H1 (cell line): ENCODE data around the gene CACNA1D. TPM values are rescaled to one million over a fixed set of nuclear protein-coding genes. Genes with fewer than 3 reads are reported as not detected.

Source experiments
- CTCF ChIA-PET: fragments of 300-600 bp; sonication (Branson Sonifier 250); formaldehyde crosslinking; loops from one replicate; lab custom pipeline; 2021; ENCODE audit not compliant: partially characterized antibody; lab: Charles Lee
- POLR2A ChIA-PET: fragments of 300-600 bp; sonication (Branson Sonifier 250); formaldehyde crosslinking; loops from one replicate; lab custom pipeline; 2021; ENCODE audit warnings: inconsistent platforms; ENCODE audit not compliant: partially characterized antibody; lab: Charles Lee
- DNase-seq, 2 experiments: peaks; one replicate each; pipeline versions ENCODE4 v3.0.0 to v3.0.0-alpha.2; 2010 to 2022; ENCODE audit warnings: low spot score in 2 of 2, low read depth in 1 of 2, mixed read lengths in 1 of 2
- FAIRE-seq: peaks from 2 replicates; lab custom pipeline; 2011; peaks lifted over from hg19 to GRCh38; lab: Jason Lieb, UNC
- H2AFZ ChIP-seq: 2 replicates; pipeline ENCODE4 v1.8.1; 2012; ENCODE audit warnings: low read length, inconsistent platforms
- H2AK5ac ChIP-seq: 2 replicates; pipeline ENCODE4 v1.6.1; 2013; ENCODE audit warnings: low read depth, low read length
- H2BK120ac ChIP-seq: replicated peaks from 2 replicates; pipeline ENCODE3; 2013; ENCODE audit warnings: low read depth, low read length, inconsistent platforms
- H2BK12ac ChIP-seq: 2 replicates; pipeline ENCODE4 v1.6.1; 2013; ENCODE audit warnings: low read depth, low read length
- H2BK15ac ChIP-seq: 2 replicates; pipeline ENCODE4 v1.6.1; 2013; ENCODE audit warnings: low read length
- H2BK20ac ChIP-seq: 2 replicates; pipeline ENCODE4 v1.6.1; 2013; ENCODE audit warnings: low read length
- H2BK5ac ChIP-seq: 2 replicates; pipeline ENCODE4 v1.6.1; 2013; ENCODE audit warnings: low read depth, low read length
- H3K14ac ChIP-seq: 2 replicates; pipeline ENCODE4 v1.6.1; 2013; ENCODE audit warnings: inconsistent platforms; ENCODE audit not compliant: insufficient read length
- H3K18ac ChIP-seq: 2 replicates; pipeline ENCODE4 v1.6.1; 2013; ENCODE audit warnings: low read length; ENCODE audit errors: extremely low read depth
- H3K23ac ChIP-seq: 2 replicates; pipeline ENCODE4 v1.6.1; 2013; ENCODE audit warnings: inconsistent platforms; ENCODE audit not compliant: insufficient read length
- H3K23me2 ChIP-seq: 2 replicates; pipeline ENCODE4 v1.6.1; 2013; ENCODE audit warnings: low read depth, low read length
- H3K27ac ChIP-seq: 2 replicates; pipeline ENCODE4 v1.6.1; 2011; ENCODE audit warnings: low read depth, low read length, inconsistent platforms
- H3K27me3 ChIP-seq, 4 experiments: replicated peaks in 1 of 4; 1 replicate in 1 of 4; 2 replicates in 3 of 4; pipeline versions ENCODE4 v1.6.1 to v1.8.1; 2011 to 2013; ENCODE audit warnings: low read length in 3 of 4, mild to moderate bottlenecking in 3 of 4, inconsistent platforms in 2 of 4, mixed read lengths in 2 of 4, moderate library complexity in 1 of 4; ENCODE audit not compliant: control insufficient read depth in 3 of 4, insufficient read depth in 3 of 4; ENCODE audit errors: extremely low read depth in 1 of 4
- H3K36me3 ChIP-seq, 4 experiments: 2 replicates each; pipeline versions ENCODE4 v1.6.1 to v1.8.1; 2011 to 2013; ENCODE audit warnings: mild to moderate bottlenecking in 4 of 4, low read length in 3 of 4, moderate library complexity in 2 of 4, control low read depth in 1 of 4, inconsistent platforms in 1 of 4; ENCODE audit not compliant: insufficient read depth in 4 of 4, control insufficient read depth in 2 of 4
- H3K4ac ChIP-seq: replicated peaks from 2 replicates; pipeline ENCODE3; 2013; ENCODE audit warnings: low read length, low read depth, mixed read lengths, inconsistent platforms; ENCODE audit not compliant: insufficient read length
- H3K4me1 ChIP-seq, 4 experiments: replicated peaks in 1 of 4; 1 replicate in 1 of 4; 2 replicates in 3 of 4; pipeline versions ENCODE4 v1.6.1 to v1.8.1; 2011 to 2013; ENCODE audit warnings: low read length in 3 of 4, inconsistent platforms in 2 of 4, mixed read lengths in 1 of 4; ENCODE audit not compliant: insufficient read depth in 4 of 4, control insufficient read depth in 3 of 4
- H3K4me2 ChIP-seq, 2 experiments: 2 replicates each; pipeline versions ENCODE4 v1.6.1 to v1.8.1; 2011 to 2013; ENCODE audit warnings: low read depth in 2 of 2, low read length in 2 of 2, control low read depth in 1 of 2, inconsistent platforms in 1 of 2, mild to moderate bottlenecking in 1 of 2; ENCODE audit not compliant: insufficient read depth in 1 of 2
- H3K4me3 ChIP-seq, 4 experiments: fragments of 200-600, 300-600 bp in 1 of 4; sonication (generic), shearing (Covaris generic), sonication (Bioruptor Twin) in 1 of 4; 2 replicates each; pipeline versions ENCODE4 v1.5.1 to v1.8.1; 2011 to 2016; ENCODE audit warnings: low read length in 4 of 4, low read depth in 3 of 4, control low read depth in 2 of 4, inconsistent platforms in 2 of 4, mild to moderate bottlenecking in 2 of 4, mixed read lengths in 1 of 4, moderate library complexity in 1 of 4; ENCODE audit not compliant: insufficient read depth in 2 of 4; ENCODE audit errors: extremely low read depth in 1 of 4
- H3K56ac ChIP-seq: replicated peaks from 2 replicates; pipeline ENCODE3; 2013; ENCODE audit warnings: low read depth, mild to moderate bottlenecking, mixed read lengths, low read length, inconsistent platforms; ENCODE audit not compliant: insufficient read length
- H3K79me1 ChIP-seq: 2 replicates; pipeline ENCODE4 v1.6.1; 2013; ENCODE audit warnings: low read depth, low read length, control low read depth
- H3K79me2 ChIP-seq, 2 experiments: 2 replicates each; pipeline versions ENCODE4 v1.6.1 to v1.8.1; 2012 to 2013; ENCODE audit warnings: low read length in 2 of 2, mild to moderate bottlenecking in 2 of 2, inconsistent platforms in 1 of 2; ENCODE audit not compliant: insufficient read depth in 2 of 2, control insufficient read depth in 1 of 2
- H3K9ac ChIP-seq, 4 experiments: replicated peaks in 1 of 4; 1 replicate in 1 of 4; 2 replicates in 3 of 4; pipeline versions ENCODE4 v1.6.1 to v1.8.1; 2011 to 2013; ENCODE audit warnings: low read depth in 3 of 4, low read length in 3 of 4, control low read depth in 2 of 4, mild to moderate bottlenecking in 2 of 4, moderate library complexity in 2 of 4, inconsistent platforms in 1 of 4; ENCODE audit errors: extremely low read depth in 1 of 4
- H3K9me3 ChIP-seq, 2 experiments: 2 replicates each; pipeline versions ENCODE4 v1.6.1 to v1.8.1; 2012 to 2013; ENCODE audit warnings: mild to moderate bottlenecking in 2 of 2, moderate library complexity in 2 of 2, control low read depth in 1 of 2, inconsistent platforms in 1 of 2, low read depth in 1 of 2, low read length in 1 of 2, mixed read lengths in 1 of 2; ENCODE audit not compliant: insufficient read depth in 2 of 2
- H4K20me1 ChIP-seq, 2 experiments: replicated peaks in 1 of 2; 2 replicates each; pipeline versions ENCODE3 to v1.8.1; 2011 to 2013; ENCODE audit warnings: inconsistent platforms in 2 of 2, low read length in 2 of 2, mild to moderate bottlenecking in 1 of 2; ENCODE audit not compliant: insufficient read depth in 2 of 2, control insufficient read depth in 1 of 2
- H4K5ac ChIP-seq: 2 replicates; pipeline ENCODE4 v1.6.1; 2013; ENCODE audit warnings: low read length, low read depth, mixed read lengths, inconsistent platforms; ENCODE audit not compliant: insufficient read length
- H4K8ac ChIP-seq: 2 replicates; pipeline ENCODE4 v1.8.0; 2013; ENCODE audit warnings: mild to moderate bottlenecking, moderate library complexity, low read length, inconsistent platforms; ENCODE audit not compliant: insufficient read depth; ENCODE audit errors: extremely low read depth
- H4K91ac ChIP-seq: replicated peaks from 2 replicates; pipeline ENCODE3; 2013; ENCODE audit warnings: low read length, mixed read lengths, inconsistent platforms; ENCODE audit not compliant: insufficient read length
- CBX8 ChIP-seq: fragments of 300-800, 300-1000 bp; sonication (generic); IDR thresholded peaks from 2 replicates; pipeline ENCODE4 v1.7.1; 2016; ENCODE audit warnings: low read depth, low read length, borderline replicate concordance
- CHD1 ChIP-seq: IDR thresholded peaks from 2 replicates; pipeline ENCODE4 v1.6.1; 2012; ENCODE audit warnings: low read depth, low read length, improper control_type of control experiment
- CHD2 ChIP-seq: IDR thresholded peaks from 2 replicates; pipeline ENCODE4 v1.6.1; 2012; ENCODE audit warnings: low read length, improper control_type of control experiment
- CREB1 ChIP-seq: IDR thresholded peaks from 2 replicates; pipeline ENCODE4 v1.6.1; 2012; ENCODE audit warnings: inconsistent platforms
- EZH2 ChIP-seq: fragments of 200-600 bp; sonication (generic); IDR thresholded peaks from 2 replicates; pipeline ENCODE4 v1.7.1; 2012; ENCODE audit warnings: low read depth, mild to moderate bottlenecking, moderate library complexity, low read length, inconsistent platforms; ENCODE audit not compliant: severe bottlenecking
- GTF2F1 ChIP-seq: IDR thresholded peaks from 2 replicates; pipeline ENCODE4 v1.6.1; 2012; ENCODE audit warnings: low read depth, low read length, improper control_type of control experiment, borderline replicate concordance
- JUN ChIP-seq: IDR thresholded peaks from 2 replicates; pipeline ENCODE4 v1.6.1; 2011; ENCODE audit warnings: low read depth, mild to moderate bottlenecking, improper control_type of control experiment, low read length
- POLR2AphosphoS5 ChIP-seq: IDR thresholded peaks from 2 replicates; pipeline ENCODE4 v1.6.1; 2011; ENCODE audit warnings: low read depth, low read length
- TEAD4 ChIP-seq: IDR thresholded peaks from 2 replicates; pipeline ENCODE4 v1.6.1; 2012; ENCODE audit warnings: low read depth, low read length, inconsistent platforms, mixed read lengths
- WGBS, 2 experiments: shearing (Covaris generic) in 1 of 2; methylation state at CpG; one replicate each; pipeline versions ENCODE4 v1.1.6 to v1.1.7; 2013 to 2015; ENCODE audit warnings: low lambda C conversion rate in 2 of 2, mixed read lengths in 2 of 2, inconsistent platforms in 1 of 2, low coverage in 1 of 2, missing lambda C conversion rate in 1 of 2; ENCODE audit not compliant: insufficient replicate concordance in 2 of 2, insufficient coverage in 1 of 2, insufficient read length in 1 of 2; ENCODE audit errors: extremely low coverage in 1 of 2, missing lambda C conversion rate in 1 of 2; 5-methylcytosine and 5-hydroxymethylcytosine counted together
- polyA plus RNA-seq, 7 experiments: library from polyadenylated mRNA; depleted of rRNA in 3 of 7; stranded (reverse) in 5 of 7; unstranded in 2 of 7; fragments of >200 nt in 5 of 7; fragments of 200-250 nt in 2 of 7; gene quantifications; 1 replicate in 5 of 7; 2 replicates in 1 of 7; 4 replicates in 1 of 7; pipeline versions ENCODE4 v1.2.1 to v1.2.3, GENCODE V29; 2011 to 2013; ENCODE audit warnings: missing spikeins in 2 of 7, mixed read lengths in 2 of 7
- total RNA-seq: library from RNA; stranded (reverse); fragmentation: NEBNext Ultra II Directional; extraction: Animal tissue kit (Norgen Biotek cat#: 25700); gene quantifications from 2 replicates; pipeline ENCODE4 v1.2.1, GENCODE V29; 2021
- TF ChIP-seq, protein P1 (sequence below): IDR thresholded peaks from 2 replicates; pipeline ENCODE4 v1.6.1; 2012; ENCODE audit warnings: low read length, inconsistent platforms
- TF ChIP-seq, protein P2 (sequence below): IDR thresholded peaks from 2 replicates; pipeline ENCODE4 v1.6.1; 2011; ENCODE audit warnings: low read depth, mild to moderate bottlenecking, low read length; ENCODE audit not compliant: insufficient read depth
- TF ChIP-seq, protein P3 (sequence below): IDR thresholded peaks from 2 replicates; pipeline ENCODE4 v1.6.1; 2012; ENCODE audit warnings: inconsistent platforms

The CACNA1D gene
- total and polyA plus RNA-seq, 2 of the 8 experiments (the other 6 are each of a cell fraction or from before 2014, with no cell fraction given), result 2.0 to 2.9 TPM

DNA sequence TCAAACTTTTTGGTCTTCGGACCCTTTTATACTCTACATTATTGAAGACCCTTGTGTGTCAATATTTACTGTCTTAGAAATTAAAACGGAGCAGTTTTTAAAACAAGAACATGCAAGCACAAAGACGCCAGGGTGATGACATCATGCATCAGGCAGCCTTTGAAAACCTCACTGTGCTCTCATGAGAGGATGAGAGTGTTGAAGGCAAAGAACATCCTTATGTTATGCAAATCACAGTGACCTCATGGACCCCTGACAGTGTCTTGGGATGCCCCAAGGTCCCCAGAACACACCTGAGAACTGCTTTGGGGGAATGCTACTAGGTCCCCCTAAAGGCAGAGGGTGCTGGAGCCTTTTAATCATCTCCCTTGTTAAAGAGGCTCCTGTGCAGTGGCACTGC, 300.2 kb downstream of the CACNA1D start:
- no peak overlapping the region for H3K4ac ChIP-seq
- no peak overlapping the region for H2AFZ ChIP-seq
- H3K9me3 ChIP-seq, result no peaks in the 10 kb centered on the region
- no peak overlapping the region for H2BK12ac ChIP-seq
- peaks cover 0 to 5% (median 2%) of the 10 kb centered on the region in 4 experiments; a peak in 3 of 7 replicates for H3K4me1 ChIP-seq
- H3K4me2 ChIP-seq, result no peak overlapping the region
- H3K79me2 ChIP-seq, result no peaks in the 10 kb centered on the region
- H3K23me2 ChIP-seq, result no peaks in the 10 kb centered on the region
- no peak overlapping the region for H4K5ac ChIP-seq
- CTCF ChIA-PET, result interaction anchor here (1.5 to 2.4 kb wide), 3 partner anchors 8 to 28 kb away, joined by 3 to 6 read pairs (median 6); no protein-coding TSS in a partner anchor
- H3K23ac ChIP-seq, result no peak overlapping the region
- no peak overlapping the region for H3K14ac ChIP-seq
- H3K27me3 ChIP-seq, result no peaks in the 10 kb centered on the region
- DNase-seq (no peak), FAIRE-seq (no peak)
- no peak overlapping the region for H4K8ac ChIP-seq
- no peak overlapping the region for H3K56ac ChIP-seq
- no peaks in the 10 kb centered on the region for H4K20me1 ChIP-seq
- H3K4me3 ChIP-seq, result no peak overlapping the region
- no peak overlapping the region for H3K27ac ChIP-seq
- H4K91ac ChIP-seq, result no peak overlapping the region
- WGBS, 2 experiments, result 63% methylated on average over 3 of the region's 3 CpGs; no CpG with 5 or more reads in 1 of the 2 experiments
- no peaks in the 10 kb centered on the region for H3K79me1 ChIP-seq
- no peak overlapping the region for H3K9ac ChIP-seq
- no peaks in the 10 kb centered on the region for H3K36me3 ChIP-seq
- H2BK5ac ChIP-seq, result no peak overlapping the region
- no peak overlapping the region for H2BK20ac ChIP-seq
- no peak overlapping the region for H2AK5ac ChIP-seq
- POLR2A ChIA-PET, result no interaction called here
- no peak overlapping the region for H2BK120ac ChIP-seq
- H3K18ac ChIP-seq, result no peak overlapping the region
- no peak overlapping the region for H2BK15ac ChIP-seq
- TF ChIP-seq CBX8, result no peak
- no peak for TF ChIP-seq TEAD4
- TF ChIP-seq, protein P1, sequence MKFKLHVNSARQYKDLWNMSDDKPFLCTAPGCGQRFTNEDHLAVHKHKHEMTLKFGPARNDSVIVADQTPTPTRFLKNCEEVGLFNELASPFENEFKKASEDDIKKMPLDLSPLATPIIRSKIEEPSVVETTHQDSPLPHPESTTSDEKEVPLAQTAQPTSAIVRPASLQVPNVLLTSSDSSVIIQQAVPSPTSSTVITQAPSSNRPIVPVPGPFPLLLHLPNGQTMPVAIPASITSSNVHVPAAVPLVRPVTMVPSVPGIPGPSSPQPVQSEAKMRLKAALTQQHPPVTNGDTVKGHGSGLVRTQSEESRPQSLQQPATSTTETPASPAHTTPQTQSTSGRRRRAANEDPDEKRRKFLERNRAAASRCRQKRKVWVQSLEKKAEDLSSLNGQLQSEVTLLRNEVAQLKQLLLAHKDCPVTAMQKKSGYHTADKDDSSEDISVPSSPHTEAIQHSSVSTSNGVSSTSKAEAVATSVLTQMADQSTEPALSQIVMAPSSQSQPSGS, result 0 out of 2 replicates have a peak, but pooled peaks have one; percentile 24
- TF ChIP-seq, protein P2, sequence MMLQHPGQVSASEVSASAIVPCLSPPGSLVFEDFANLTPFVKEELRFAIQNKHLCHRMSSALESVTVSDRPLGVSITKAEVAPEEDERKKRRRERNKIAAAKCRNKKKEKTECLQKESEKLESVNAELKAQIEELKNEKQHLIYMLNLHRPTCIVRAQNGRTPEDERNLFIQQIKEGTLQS, result no peak
- no peak for TF ChIP-seq GTF2F1
- no peak for TF ChIP-seq CHD2
- TF ChIP-seq CREB1, result peak; percentile 46; the same call in 1 of the 2 replicates
- TF ChIP-seq, protein P3, sequence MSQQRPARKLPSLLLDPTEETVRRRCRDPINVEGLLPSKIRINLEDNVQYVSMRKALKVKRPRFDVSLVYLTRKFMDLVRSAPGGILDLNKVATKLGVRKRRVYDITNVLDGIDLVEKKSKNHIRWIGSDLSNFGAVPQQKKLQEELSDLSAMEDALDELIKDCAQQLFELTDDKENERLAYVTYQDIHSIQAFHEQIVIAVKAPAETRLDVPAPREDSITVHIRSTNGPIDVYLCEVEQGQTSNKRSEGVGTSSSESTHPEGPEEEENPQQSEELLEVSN, result no peak
- TF ChIP-seq POLR2AphosphoS5, result no peak
- no peak for TF ChIP-seq EZH2
- no peak for TF ChIP-seq JUN
- TF ChIP-seq CHD1, result no peak
